ENCODE measurements around the gene MCC. TPM values are rescaled to one million over a fixed set of nuclear protein-coding genes. Genes with fewer than 3 reads are reported as not detected.

Gene MCC
- total and polyA plus RNA-seq, 7 donors: 1.4 to 13.8 (median 4.4) TPM

DNA sequence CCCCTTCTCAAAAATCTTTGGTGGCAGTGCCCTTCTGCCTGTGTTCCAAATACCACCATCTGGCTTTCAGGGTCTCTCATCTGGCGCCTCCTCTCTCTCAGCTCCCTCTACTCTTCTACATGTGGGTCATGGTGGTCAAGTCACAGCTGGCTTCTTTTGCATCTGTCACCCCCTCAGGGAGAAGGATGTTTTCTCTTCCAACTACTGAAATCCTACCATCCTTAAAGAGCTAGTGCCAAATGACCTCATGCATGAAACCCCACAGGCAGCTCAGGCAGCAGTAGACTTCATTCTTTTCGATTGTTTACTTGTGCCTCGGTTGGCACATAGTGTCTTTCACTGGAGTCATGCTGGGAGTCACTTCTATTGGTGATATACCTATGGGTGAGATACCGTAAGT is 292.5 kb downstream of the MCC start:
- Histone ChIP-seq H3K27me3 (ENCODE audit: insufficient read depth in 3 of 3, low read length in 2 of 3) (no peaks in the 10 kb centered on the region), H3K9me3 (peaks cover 4% of the 10 kb centered on the region), H3K4me1 (peaks cover 11% of the 10 kb centered on the region), H3K36me3 (ENCODE audit: insufficient read depth in 1 of 2, low read depth in 1 of 2) (no peaks in the 10 kb centered on the region), H3K27ac (no peak overlapping the region), H3K4me3 (no peak overlapping the region)
- intact Hi-C loops (cut with DNase I): no loop called here
- 47 to 62% (median 55%) methylated on average over 4 of the region's 4 CpGs for WGBS, 3 donors
- no peak for ATAC-seq
- TF ChIP-seq, protein P1, sequence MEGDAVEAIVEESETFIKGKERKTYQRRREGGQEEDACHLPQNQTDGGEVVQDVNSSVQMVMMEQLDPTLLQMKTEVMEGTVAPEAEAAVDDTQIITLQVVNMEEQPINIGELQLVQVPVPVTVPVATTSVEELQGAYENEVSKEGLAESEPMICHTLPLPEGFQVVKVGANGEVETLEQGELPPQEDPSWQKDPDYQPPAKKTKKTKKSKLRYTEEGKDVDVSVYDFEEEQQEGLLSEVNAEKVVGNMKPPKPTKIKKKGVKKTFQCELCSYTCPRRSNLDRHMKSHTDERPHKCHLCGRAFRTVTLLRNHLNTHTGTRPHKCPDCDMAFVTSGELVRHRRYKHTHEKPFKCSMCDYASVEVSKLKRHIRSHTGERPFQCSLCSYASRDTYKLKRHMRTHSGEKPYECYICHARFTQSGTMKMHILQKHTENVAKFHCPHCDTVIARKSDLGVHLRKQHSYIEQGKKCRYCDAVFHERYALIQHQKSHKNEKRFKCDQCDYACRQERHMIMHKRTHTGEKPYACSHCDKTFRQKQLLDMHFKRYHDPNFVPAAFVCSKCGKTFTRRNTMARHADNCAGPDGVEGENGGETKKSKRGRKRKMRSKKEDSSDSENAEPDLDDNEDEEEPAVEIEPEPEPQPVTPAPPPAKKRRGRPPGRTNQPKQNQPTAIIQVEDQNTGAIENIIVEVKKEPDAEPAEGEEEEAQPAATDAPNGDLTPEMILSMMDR (IDR thresholded peaks at IDR 0.05): no peak
- DNase-seq: no peak

DNA sequence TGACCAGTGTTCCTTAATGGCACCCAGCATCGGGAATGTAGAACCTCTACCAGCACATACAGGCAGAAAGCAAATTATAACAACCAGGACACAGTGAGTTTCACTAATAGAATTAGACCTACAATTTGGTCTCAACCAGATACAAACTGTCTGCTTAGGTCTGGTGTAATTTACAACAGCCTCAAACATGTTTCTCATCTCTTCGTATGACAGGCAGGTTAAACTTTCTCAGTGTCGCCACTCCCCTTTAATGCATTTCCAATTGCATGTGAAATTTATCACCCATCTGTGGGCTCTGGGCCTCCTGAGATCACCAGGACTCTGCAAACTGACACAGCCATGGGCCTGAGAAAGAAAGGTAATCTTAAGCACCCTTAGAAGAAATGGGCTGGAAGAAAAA is 293.0 kb downstream of the MCC start:
- DNase-seq (no peak), ATAC-seq (no peak)
- Histone ChIP-seq H3K36me3 (ENCODE audit: insufficient read depth in 1 of 2, low read depth in 1 of 2) (no peaks in the 10 kb centered on the region), H3K27me3 (ENCODE audit: insufficient read depth in 3 of 3, low read length in 2 of 3) (no peaks in the 10 kb centered on the region), H3K27ac (no peak overlapping the region), H3K9me3 (peaks cover 4% of the 10 kb centered on the region), H3K4me1 (peaks cover 11% of the 10 kb centered on the region), H3K4me3 (no peak overlapping the region)
- TF ChIP-seq, protein P1 (IDR thresholded peaks at IDR 0.05): no peak
- 86 to 94% (median 91%) methylated on average over 3 of the region's 3 CpGs for WGBS, 3 donors
- intact Hi-C loops (cut with DNase I): no loop called here

DNA sequence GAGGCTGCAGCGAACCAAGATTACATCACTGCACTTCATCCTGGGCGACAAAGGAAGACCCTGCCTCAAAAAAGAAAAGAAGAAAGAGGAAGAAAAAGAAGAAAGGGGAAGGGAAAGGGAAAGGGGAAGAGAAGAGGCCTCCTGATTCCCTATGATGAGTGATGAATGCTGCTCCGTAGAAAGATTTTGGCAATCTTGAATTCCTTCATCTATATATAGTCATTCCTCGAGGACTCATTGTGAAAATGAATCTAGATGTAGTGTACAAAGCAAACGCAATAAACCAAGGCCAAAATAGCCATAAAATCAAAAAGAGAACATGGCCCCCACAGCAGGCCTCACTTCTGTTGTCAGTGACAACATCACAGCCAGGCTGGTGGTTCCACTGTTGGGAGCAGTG is 293.7 kb downstream of the MCC start:
- Histone ChIP-seq H3K27ac (no peak overlapping the region), H3K36me3 (ENCODE audit: insufficient read depth in 1 of 2, low read depth in 1 of 2) (no peaks in the 10 kb centered on the region), H3K4me3 (no peak overlapping the region), H3K4me1 (peaks cover 4% of the 10 kb centered on the region), H3K9me3 (peaks cover 4% of the 10 kb centered on the region), H3K27me3 (ENCODE audit: insufficient read depth in 3 of 3, low read length in 2 of 3) (no peaks in the 10 kb centered on the region)
- WGBS, 3 donors: 80 to 85% (median 84%) methylated on average over 5 of the region's 5 CpGs
- no peak for ATAC-seq
- DNase-seq: no peak
- intact Hi-C loops (cut with DNase I): no loop called here
- TF ChIP-seq, protein P1 (IDR thresholded peaks at IDR 0.05): no peak

DNA sequence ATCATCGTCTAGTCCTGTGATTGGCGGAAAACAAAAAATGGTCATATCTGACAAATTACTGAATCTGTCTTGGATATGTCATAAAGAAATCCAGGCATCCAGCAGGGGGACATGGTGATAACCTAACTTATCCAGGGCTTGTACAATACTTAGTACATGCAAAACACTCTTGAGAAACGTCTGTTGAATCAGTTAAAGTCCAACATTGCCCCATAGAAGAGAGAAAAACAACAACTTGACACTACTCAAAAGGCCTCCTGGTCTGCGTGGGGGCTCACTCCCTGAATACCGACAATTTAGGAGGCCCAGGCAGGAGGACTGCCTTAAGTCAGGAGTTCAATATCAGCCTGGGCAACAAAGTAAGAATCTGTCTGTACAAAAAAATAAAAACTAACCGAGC is 294.1 kb downstream of the MCC start:
- Histone ChIP-seq H3K27me3 (ENCODE audit: insufficient read depth in 3 of 3, low read length in 2 of 3) (no peaks in the 10 kb centered on the region), H3K27ac (no peak overlapping the region), H3K9me3 (peaks cover 4% of the 10 kb centered on the region), H3K4me1 (peaks cover 3% of the 10 kb centered on the region), H3K36me3 (ENCODE audit: insufficient read depth in 1 of 2, low read depth in 1 of 2) (no peaks in the 10 kb centered on the region), H3K4me3 (no peak overlapping the region)
- DNase-seq: no peak
- no peak for ATAC-seq
- TF ChIP-seq, protein P1 (IDR thresholded peaks at IDR 0.05): no peak
- 89 to 93% (median 93%) methylated on average over 6 of the region's 6 CpGs for WGBS, 3 donors
- intact Hi-C loops (cut with DNase I): no loop called here

DNA sequence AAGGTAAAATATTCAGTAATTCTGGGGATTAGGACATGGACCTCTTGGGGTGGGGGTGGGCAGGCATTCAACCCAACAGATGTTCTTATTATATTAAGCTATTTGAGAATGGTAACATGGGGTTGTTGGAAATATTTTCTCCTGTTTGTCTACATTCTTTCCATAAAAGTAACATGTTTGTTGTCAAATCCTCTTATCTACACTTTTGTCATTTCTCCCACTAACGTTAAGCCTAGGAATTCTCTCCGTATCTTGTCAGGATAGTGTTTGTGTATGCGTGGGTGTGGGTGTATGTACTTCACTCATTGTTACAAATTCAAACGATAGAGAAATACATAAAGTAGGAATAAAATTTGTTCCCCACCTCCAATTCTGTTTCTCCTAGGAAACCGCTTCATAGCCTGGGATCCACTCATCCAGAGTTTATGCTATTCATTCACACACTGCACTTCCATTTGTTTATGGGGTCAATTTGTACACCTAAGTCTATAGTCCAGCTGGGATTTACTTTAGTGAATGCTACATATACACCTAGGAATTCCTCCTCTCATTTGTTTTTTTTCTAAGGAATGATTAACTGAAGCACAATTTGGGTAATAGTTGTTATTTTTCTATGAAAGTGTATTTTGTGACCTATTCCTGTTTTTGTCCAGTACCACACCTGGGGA is 294.8 kb downstream of the MCC start:
- Histone ChIP-seq H3K27ac (no peak overlapping the region), H3K27me3 (ENCODE audit: insufficient read depth in 3 of 3, low read length in 2 of 3) (no peaks in the 10 kb centered on the region), H3K4me3 (no peak overlapping the region), H3K9me3 (peaks cover 4% of the 10 kb centered on the region), H3K4me1 (peaks cover 3% of the 10 kb centered on the region), H3K36me3 (ENCODE audit: insufficient read depth in 1 of 2, low read depth in 1 of 2) (no peaks in the 10 kb centered on the region)
- no peak for DNase-seq
- no peak for ATAC-seq
- WGBS, 3 donors: 91 to 92% (median 92%) methylated on average over 5 of the region's 5 CpGs
- TF ChIP-seq, protein P1 (IDR thresholded peaks at IDR 0.05): no peak
- intact Hi-C loops (cut with DNase I): no loop called here

Data from psoas muscle (tissue), 8 donors.